ENCODE measurements around the gene DSG3. TPM values are rescaled to one million over a fixed set of nuclear protein-coding genes. Genes with fewer than 3 reads are reported as not detected.

The DSG3 gene
- total RNA-seq, 1 experiment from 2014 or later, result 0.04 TPM

DNA sequence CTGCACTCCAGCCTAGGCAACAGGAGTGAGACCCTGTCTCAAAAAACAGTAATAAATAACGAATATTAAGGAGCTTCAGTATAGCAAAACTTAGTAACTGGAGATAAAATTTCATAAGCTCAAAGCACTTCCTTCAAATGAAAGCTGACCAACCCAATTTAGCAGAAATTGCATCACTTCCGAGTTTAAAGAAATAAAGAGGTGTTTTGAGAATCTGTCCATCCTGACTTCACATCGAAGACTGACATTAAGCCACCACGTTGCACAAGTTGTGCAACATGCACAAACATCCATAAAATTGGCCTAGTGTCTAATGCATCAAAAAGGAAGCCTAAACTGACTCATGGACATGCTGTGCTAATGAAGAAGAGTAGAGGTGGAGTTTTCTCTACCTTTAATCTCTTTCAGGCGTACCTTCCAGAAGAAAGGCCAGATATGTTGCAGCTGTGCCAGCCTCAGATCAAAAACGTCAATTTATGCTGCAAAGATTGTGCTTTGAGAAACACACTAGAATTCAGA, 7.7 kb upstream of the DSG3 start:
- no peak for DNase-seq
- H3K4me3 Mint-ChIP-seq, result no peak overlapping the region
- H3K4me1 ChIP-seq (ENCODE audit: insufficient read depth, low read length), result no peaks in the 10 kb centered on the region
- H3K27ac Mint-ChIP-seq, result no peak overlapping the region
- H3K4me1 Mint-ChIP-seq, result no peaks in the 10 kb centered on the region
- no peak overlapping the region for H3K18ac ChIP-seq (ENCODE audit: insufficient read length, low read depth, low read length)
- no peaks in the 10 kb centered on the region for H3K79me2 ChIP-seq (ENCODE audit: insufficient read depth, low read length)
- H2BK120ac ChIP-seq (ENCODE audit: low read depth, low read length, poor library complexity, severe bottlenecking), result no peak overlapping the region
- no peak overlapping the region for H4K8ac ChIP-seq (replicated peaks; ENCODE audit: insufficient read length, low read depth, low read length)
- no peak overlapping the region for H3K27ac ChIP-seq (ENCODE audit: insufficient read length, low read depth, low read length)
- H3K14ac ChIP-seq (ENCODE audit: insufficient read depth, low read length), result no peak overlapping the region
- H3K4me2 ChIP-seq (ENCODE audit: insufficient read depth, insufficient read length, low read length), result no peak overlapping the region
- H3T11ph ChIP-seq (ENCODE audit: low read length), result no peak overlapping the region
- H3K9me3 ChIP-seq (ENCODE audit: control insufficient read depth, low read depth, low read length), result no peaks in the 10 kb centered on the region
- no peak overlapping the region for H2AK5ac ChIP-seq (ENCODE audit: insufficient read length, low read length)
- no peak overlapping the region for H4K5ac ChIP-seq (ENCODE audit: insufficient read length, low read depth, low read length)
- no peak overlapping the region for H3K23ac ChIP-seq (ENCODE audit: insufficient read length, low read depth, low read length)
- H2BK5ac ChIP-seq (ENCODE audit: insufficient read length, low read length), result no peak overlapping the region
- H3K27me3 Mint-ChIP-seq (ENCODE audit: low read depth), result no peaks in the 10 kb centered on the region
- no peaks in the 10 kb centered on the region for H3K23me2 ChIP-seq (ENCODE audit: insufficient read length, low read depth, low read length, poor library complexity, severe bottlenecking)
- no CpG with 5 or more reads among the region's 6 CpGs for WGBS (ENCODE audit: extremely low coverage, insufficient read length, low lambda C conversion rate)
- no peaks in the 10 kb centered on the region for H3K36me3 Mint-ChIP-seq (ENCODE audit: insufficient read depth in 1 of 3, low read depth in 3 of 3)
- H3K9ac ChIP-seq (ENCODE audit: extremely low read depth, insufficient read length, low read length), result no peak overlapping the region
- no peak overlapping the region for H4K91ac ChIP-seq (ENCODE audit: insufficient read length, low read depth, low read length)
- H2BK12ac ChIP-seq (ENCODE audit: insufficient read length, low read depth, low read length), result no peak overlapping the region
- H2BK15ac ChIP-seq (ENCODE audit: low read depth, low read length), result no peak overlapping the region
- H3K56ac ChIP-seq (ENCODE audit: insufficient read length, low read depth, low read length), result no peak overlapping the region
- no peaks in the 10 kb centered on the region for H3K9me3 Mint-ChIP-seq
- H2AFZ ChIP-seq (ENCODE audit: low read length), result no peak overlapping the region
- TF ChIP-seq, protein P1, sequence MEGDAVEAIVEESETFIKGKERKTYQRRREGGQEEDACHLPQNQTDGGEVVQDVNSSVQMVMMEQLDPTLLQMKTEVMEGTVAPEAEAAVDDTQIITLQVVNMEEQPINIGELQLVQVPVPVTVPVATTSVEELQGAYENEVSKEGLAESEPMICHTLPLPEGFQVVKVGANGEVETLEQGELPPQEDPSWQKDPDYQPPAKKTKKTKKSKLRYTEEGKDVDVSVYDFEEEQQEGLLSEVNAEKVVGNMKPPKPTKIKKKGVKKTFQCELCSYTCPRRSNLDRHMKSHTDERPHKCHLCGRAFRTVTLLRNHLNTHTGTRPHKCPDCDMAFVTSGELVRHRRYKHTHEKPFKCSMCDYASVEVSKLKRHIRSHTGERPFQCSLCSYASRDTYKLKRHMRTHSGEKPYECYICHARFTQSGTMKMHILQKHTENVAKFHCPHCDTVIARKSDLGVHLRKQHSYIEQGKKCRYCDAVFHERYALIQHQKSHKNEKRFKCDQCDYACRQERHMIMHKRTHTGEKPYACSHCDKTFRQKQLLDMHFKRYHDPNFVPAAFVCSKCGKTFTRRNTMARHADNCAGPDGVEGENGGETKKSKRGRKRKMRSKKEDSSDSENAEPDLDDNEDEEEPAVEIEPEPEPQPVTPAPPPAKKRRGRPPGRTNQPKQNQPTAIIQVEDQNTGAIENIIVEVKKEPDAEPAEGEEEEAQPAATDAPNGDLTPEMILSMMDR (conservative IDR thresholded peaks at IDR 0.05), result no peak
- H3K27me3 ChIP-seq (ENCODE audit: insufficient read depth, low read length), result no peaks in the 10 kb centered on the region
- no peak overlapping the region for H3K4ac ChIP-seq (ENCODE audit: low read depth, low read length)
- no peaks in the 10 kb centered on the region for H4K20me1 ChIP-seq (ENCODE audit: control insufficient read depth, insufficient read depth, insufficient read length)
- no peaks in the 10 kb centered on the region for H3K79me1 ChIP-seq (ENCODE audit: insufficient read depth, low read depth, low read length, poor library complexity, severe bottlenecking)
- H2BK20ac ChIP-seq (ENCODE audit: low read depth, low read length, poor library complexity, severe bottlenecking), result no peak overlapping the region
